Hepatocyte (in vitro differentiated cells): ENCODE data around the gene GID8.

Source experiments
- EZH2 ChIP-seq: fragments of 200-600 bp; sonication (generic); IDR thresholded peaks from 2 replicates; pipeline ENCODE4 v1.6.1; 2016; ENCODE audit warnings: antibody characterized with exemption, mild to moderate bottlenecking, borderline replicate concordance
- EZH2phosphoT487 ChIP-seq: fragments of 200-600 bp; sonication (generic); IDR thresholded peaks from one replicate; pipeline ENCODE4 v1.6.1; 2018; ENCODE audit warnings: antibody characterized with exemption, mild to moderate bottlenecking, low read depth, moderate library complexity; ENCODE audit not compliant: unreplicated experiment, severe bottlenecking
- TF ChIP-seq, protein P1 (sequence below): fragments of 200-600 bp; sonication (generic); IDR thresholded peaks from 2 replicates; pipeline ENCODE4 v1.5.1; 2016; ENCODE audit warnings: antibody characterized with exemption, mild to moderate bottlenecking; ENCODE audit not compliant: poor library complexity

GRCh38 chr20:62927128-62927705, 10.7 kb upstream of the GID8 start:
- TF ChIP-seq, protein P1, sequence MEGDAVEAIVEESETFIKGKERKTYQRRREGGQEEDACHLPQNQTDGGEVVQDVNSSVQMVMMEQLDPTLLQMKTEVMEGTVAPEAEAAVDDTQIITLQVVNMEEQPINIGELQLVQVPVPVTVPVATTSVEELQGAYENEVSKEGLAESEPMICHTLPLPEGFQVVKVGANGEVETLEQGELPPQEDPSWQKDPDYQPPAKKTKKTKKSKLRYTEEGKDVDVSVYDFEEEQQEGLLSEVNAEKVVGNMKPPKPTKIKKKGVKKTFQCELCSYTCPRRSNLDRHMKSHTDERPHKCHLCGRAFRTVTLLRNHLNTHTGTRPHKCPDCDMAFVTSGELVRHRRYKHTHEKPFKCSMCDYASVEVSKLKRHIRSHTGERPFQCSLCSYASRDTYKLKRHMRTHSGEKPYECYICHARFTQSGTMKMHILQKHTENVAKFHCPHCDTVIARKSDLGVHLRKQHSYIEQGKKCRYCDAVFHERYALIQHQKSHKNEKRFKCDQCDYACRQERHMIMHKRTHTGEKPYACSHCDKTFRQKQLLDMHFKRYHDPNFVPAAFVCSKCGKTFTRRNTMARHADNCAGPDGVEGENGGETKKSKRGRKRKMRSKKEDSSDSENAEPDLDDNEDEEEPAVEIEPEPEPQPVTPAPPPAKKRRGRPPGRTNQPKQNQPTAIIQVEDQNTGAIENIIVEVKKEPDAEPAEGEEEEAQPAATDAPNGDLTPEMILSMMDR: no peak
- TF ChIP-seq EZH2phosphoT487: no peak
- TF ChIP-seq EZH2: no peak
